Hindlimb muscle (tissue), 1 donor: ENCODE data around the gene IMMT. TPM values are rescaled to one million over a fixed set of nuclear protein-coding genes. Genes with fewer than 3 reads are reported as not detected.
A peak's percentile ranks its signal among the peaks of the same experiment; 100 is the strongest.
"Not testable (repeated sequence)": the region's sequence is repeated elsewhere in the genome, so short reads cannot be mapped to it uniquely, and the experiment has no call there.

Source experiments
- DNase-seq: peaks from one replicate; pipeline ENCODE4 v3.0.0-alpha.2; 2013
- polyA plus RNA-seq: library from polyadenylated mRNA; unstranded; fragments of 120-200 nt; gene quantifications from one replicate; pipeline ENCODE4 v1.2.1, GENCODE V29; 2013; ENCODE audit not compliant: insufficient read length

Gene IMMT
- polyA plus RNA-seq: 71.7 TPM

GRCh38 chr2:86195055-86195807 lies at the start of gene IMMT:
Gene IMMT, minus strand, starts transcription at chr2:86195462. Its CDS starts 80 bp downstream, at chr2:86195382.
- peak; percentile 98 for DNase-seq

DNA sequence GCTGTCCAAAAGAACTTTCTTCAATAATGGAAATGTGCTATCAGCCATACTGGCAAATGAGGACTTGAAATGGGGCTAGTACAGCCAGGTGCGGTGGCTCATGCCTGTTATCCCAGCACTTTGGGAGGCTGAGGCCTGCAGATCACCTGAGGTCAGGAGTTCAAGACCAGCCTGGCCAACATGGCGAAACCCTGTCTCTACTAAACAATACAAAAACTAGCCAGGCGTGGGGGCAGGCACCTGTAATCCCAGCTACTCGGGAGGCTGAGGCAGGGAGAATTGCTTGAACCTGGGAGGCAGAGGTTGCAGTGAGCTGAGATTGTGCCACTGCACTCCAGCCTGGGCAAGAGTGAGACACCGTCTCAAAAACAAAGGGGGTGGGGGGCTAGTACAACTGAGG lies 49.5 kb upstream of the IMMT start:
- not testable (repeated sequence) for DNase-seq

- DNase-seq: no peak
Observed at GRCh38 chr2:86243950-86244733, 48.9 kb upstream of the IMMT start.

DNA sequence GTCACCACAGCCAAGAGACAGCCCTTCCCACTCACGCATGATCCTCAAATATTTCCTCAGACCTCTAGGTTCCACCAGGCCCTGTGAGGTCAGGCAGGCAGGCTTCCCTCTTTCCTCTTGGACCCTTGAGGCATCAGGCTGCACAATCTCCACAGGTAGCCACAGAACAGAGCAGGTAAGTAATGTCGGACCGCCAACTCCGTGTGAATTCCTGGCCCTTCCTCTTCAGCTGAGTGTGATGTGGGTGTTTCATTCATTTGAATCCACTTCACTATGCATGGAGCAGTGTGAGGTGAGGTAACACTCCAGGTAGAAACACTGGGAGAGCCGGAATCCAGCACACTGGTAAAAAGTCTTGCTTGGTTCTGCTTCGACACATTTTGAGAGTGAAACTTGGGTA lies 48.0 kb upstream of the IMMT start:
- no peak for DNase-seq

DNA sequence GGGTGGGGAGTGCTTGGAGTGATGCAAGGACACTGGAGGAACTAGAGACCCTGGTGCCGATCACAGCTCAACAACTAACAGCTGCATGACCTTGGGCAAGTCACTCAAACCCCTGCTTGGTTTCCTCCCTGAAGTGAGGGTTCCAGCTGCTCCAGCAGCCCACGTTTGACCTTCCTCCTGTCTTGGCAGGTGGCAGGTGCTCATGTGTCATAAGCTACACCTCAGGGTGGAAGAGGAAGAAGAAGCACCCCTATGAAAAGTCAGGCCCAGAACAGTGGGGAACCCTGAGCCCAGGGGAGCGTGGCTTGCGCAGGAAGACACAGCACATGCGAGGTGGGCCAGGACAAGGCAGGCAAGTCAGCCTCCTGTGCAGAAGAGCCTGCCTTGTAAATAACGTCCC lies 46.3 kb upstream of the IMMT start:
- no peak for DNase-seq

DNA sequence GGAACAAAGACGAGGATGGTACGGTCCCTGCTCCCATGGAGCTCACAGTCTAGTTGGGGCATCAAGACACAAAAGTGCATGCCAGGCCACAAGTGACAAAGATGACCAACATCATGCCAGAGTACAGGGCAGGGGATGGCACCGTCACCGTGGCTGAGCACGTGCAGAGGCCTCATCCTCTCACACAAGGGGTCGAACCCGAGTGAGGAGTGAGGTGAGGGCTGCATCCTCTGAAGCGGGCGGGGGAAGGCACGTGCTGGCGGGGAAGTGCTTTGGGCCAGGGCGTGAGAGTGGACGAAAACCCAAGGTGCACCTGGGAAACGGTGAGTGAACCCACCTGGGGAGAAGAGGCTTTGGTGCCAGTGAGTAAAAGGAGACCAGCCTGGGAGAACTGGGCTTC lies 45.0 kb upstream of the IMMT start:
- no peak for DNase-seq

GRCh38 chr2:86239745-86240144 lies 44.5 kb upstream of the IMMT start:
- no peak for DNase-seq

DNA sequence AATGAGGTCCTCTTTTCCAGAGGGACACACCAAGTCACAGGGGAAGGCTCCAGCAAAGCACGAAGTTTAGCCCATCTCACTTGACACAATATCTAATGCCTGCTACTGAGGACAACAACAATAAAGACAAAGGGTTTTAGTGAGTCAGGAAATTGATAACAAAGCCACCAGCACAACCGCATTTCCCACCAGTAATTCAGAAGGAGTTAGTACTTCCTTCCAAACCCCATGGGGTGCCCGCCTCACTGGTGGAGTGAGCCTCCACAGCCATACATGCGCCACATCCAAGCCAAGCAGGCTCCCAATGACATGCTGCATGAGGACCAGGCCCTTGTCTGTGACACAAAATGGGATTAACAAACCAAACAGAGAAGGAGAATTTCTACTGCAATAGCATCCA lies 44.1 kb upstream of the IMMT start:
- no peak for DNase-seq

DNA sequence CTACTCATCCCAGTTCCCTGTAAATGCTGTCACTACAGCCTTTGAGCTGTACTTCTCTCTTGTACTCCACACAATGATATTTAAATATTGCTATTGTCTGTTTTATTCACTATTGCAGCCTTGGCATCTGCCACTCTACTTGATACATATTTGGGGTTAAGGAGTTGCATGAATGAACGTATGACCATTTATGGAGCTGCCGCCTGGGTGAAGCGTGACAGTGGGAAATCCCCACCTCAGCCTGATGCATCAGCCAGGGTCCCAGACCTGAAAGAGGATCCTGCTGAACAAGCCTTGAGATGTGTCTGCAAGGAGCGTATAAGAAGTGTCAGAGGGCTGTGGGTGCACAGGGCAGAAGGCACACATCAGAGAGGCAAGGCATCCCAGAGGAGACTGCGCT lies 43.1 kb upstream of the IMMT start:
- DNase-seq: no peak

DNA sequence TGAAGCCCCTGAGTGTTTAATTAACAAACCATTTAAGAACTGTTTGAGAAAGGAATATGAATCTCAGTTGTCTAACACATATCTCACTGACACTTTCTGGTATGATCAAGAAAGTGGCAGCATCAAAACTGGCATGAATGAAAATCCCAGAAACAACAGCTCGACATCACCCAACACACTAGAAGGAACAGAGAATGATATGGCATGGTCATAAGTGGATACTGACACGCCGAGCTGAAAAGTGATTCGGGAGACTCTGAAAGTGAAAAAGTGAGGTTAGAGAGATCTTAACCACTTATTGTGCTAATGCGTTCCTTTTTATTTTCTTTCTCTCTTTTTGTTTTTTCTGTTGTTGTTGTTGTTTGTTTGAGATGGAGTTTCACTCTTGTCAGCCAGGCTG lies 41.9 kb upstream of the IMMT start:
- DNase-seq: no peak

GRCh38 chr2:86235196-86235980 lies 40.1 kb upstream of the IMMT start:
- DNase-seq: no peak

DNA sequence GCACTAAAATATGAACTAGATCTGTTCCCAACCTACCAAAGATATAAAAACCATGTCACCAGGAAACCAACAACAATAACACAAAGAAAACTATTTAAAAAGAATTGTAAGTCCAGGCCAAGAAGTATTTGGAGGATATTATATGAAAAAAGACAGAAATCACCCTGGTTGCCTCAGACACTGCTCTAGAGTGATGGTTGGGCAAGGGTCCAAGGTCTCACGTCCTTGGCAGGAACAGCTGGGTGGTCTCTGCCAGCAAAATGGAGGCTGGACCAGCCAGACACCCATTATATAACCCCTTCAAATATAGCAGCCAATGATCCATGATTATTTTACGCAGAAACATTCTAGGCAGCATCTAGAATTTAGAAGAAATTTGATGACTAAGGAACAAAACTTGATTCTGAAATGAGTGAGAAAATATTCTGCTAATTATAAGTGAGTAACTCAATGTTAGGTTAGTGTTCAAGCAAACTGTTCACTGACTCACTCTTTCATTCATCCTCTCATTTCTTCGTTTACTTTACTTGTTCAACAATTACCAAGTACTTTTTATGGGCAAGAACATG lies 39.4 kb upstream of the IMMT start:
- DNase-seq: no peak

DNA sequence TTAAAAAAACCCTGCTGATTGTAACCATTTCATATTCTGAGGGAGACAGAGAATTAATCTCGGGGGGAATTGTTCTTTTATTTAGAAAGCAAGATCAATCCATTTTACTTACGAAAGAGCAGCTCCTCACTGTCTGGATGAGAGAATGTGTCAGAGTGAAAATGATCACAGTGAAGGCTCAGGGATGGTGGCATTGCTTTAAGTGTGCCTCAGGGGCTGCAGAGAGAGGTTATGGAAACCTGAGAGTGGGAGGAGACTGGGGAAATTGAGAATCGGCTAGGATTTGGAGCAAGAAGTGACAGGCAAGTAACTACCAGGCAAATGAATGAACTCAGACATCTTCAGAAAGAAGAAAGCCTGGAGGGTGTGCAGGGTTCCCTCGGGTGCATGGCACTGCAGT lies 38.2 kb upstream of the IMMT start:
- no peak for DNase-seq

- no peak for DNase-seq
Observed at GRCh38 chr2:86232910-86233309, 37.6 kb upstream of the IMMT start.

DNA sequence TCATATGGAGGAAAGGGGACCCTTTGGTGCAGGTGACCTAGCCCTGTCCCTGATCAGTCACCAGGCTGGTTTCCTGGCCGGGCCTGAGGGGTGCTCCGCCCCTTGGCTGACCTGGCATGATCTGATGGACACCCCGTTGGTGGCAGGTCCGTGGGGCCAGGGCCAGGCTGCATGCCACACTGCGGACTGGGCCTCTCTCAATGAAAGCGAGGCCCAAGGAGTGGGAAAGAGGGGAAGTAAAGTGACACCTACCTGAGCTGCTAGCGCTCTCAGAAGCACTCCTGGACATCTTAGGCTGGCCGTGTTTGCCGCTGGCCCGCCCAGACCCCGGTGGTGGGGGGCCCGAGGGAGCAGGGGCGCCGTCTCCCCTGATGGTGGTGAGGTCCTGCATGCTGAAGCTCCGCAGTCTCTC lies 37.1 kb upstream of the IMMT start:
- no peak for DNase-seq

DNA sequence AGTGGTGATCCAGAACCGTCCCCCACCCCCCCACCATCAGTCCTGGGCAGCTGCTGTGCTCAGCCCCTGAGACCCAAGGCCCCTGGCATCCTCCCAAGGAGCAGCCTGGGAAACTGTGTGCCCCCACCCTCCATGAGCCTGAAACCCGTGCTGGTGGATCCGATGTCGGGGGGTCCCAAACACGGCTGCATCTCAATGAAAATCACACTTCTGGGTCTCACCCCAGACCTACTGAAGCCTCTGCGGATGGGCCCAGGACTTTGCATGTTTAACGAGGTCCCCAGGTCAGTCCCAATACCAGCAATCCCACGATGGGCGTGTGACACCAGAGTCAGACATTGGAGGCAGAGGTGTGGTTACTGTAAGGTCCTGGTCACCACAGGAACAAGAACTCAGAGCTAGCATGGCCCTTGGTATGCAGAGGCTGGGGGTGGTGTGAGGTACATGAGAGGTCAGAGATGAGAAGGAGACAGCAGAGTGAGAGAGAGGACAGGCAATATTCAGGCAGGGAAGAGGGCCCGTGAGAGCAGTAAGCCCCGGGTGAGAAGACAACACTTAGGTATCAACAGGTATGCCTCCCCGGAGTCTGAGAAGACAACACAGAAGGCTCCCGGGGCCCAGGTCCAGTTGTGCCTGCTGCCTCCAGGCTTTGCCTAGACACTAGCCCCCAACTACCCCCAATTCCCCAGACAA lies 36.6 kb upstream of the IMMT start:
- DNase-seq: no peak

- DNase-seq: no peak
Observed at GRCh38 chr2:86230961-86231360, 35.7 kb upstream of the IMMT start.

DNA sequence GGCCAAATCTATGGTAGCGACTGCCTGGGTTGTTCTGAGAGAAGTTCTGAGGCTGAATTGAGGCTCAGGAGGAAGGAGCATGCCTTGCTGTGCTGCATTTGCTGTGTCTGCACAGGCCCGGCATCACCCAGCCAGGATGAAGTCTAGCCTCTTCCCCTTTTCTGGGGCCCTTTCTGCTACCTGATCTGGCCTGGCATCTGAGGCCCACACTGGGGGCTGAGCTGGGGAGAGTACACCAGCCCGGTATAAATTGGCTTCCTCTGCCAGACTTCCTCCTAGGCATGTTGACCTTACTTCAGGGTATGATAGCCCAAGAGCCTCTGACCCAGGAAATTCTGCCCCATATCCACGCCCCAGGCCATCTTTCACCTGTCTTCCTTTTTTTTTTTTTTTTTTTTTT lies 34.0 kb upstream of the IMMT start:
- DNase-seq: no peak

DNA sequence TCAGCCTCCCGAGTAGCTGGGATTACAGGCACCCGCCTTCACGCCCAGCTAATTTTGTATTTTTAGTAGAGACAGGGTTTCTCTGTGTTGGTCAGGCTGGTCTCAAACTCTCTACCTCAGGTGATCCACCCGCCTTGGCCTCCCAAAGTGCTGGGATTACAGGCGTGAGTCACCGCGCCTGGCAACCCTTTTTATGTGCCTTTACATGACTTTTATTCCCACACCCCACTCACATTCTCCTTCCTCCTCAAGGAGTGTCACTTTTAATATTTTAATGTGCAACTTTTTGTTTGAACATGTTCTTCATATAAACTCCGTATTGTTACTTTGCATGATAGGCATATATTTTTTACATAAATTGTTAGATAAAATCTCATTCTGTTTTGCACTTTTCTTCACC lies 33.3 kb upstream of the IMMT start:
- DNase-seq: not testable (repeated sequence)

GRCh38 chr2:86227685-86228084 lies 32.4 kb upstream of the IMMT start:
- DNase-seq: no peak

- no peak for DNase-seq
Observed at GRCh38 chr2:86226636-86227520, 31.6 kb upstream of the IMMT start.
